Measurements from ENCODE around the gene LKAAEAR1. TPM values are rescaled to one million over a fixed set of nuclear protein-coding genes. Genes with fewer than 3 reads are reported as not detected.

The LKAAEAR1 gene
- total RNA-seq, 2 donors from 2014 or later = 3.9 TPM; not detected in 1

DNA sequence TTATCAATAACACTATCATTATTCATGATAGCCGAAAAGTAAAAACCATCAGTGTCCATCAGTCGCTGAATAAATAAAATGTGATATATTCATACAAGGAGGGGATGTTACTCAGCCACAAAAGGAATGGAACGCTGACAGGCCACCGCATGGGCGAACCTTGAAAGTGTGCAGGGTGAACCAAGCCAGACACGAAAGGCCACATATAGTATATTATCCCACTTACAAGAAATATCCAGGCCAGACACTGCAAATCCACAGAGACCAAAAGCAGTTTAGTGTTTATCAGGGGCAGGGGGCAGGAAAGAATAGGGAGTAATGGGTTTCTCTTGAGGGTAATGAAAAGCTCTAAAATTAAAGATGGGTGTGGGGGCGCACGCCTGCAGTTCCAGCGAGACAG, 40.4 kb downstream of the LKAAEAR1 start:
- Histone ChIP-seq H3K4me3 (no peak overlapping the region), H3K27me3 (peaks cover 0 to 10% of the 10 kb centered on the region in 2 donors), H3K27ac (no peak overlapping the region), H3K36me3 (replicated peaks in 1 of 2; ENCODE audit: insufficient read depth in 1 of 2, low read depth in 2 of 2) (no peaks in the 10 kb centered on the region), H3K9me3 (no peaks in the 10 kb centered on the region), H3K4me1 (peaks cover 28% of the 10 kb centered on the region)
- 82 to 83% methylated on average over 9 of the region's 9 CpGs for WGBS, 2 donors
- intact Hi-C loops (cut with DNase I) = no loop called here
- TF ChIP-seq POLR2A (IDR thresholded peaks at IDR 0.05) (no peak), CTCF (IDR thresholded peaks at IDR 0.05) (no peak)
- DNase-seq (no peak), ATAC-seq (no peak)

GRCh38 chr20:64042054-64042781, 42.0 kb downstream of the LKAAEAR1 start:
- no peak for DNase-seq
- TF ChIP-seq POLR2A (IDR thresholded peaks at IDR 0.05) (peak in 2 of 3 donors; percentile 8 to 15), CTCF (IDR thresholded peaks at IDR 0.05) (no peak)
- Histone ChIP-seq H3K9me3 (no peaks in the 10 kb centered on the region), H3K36me3 (replicated peaks in 1 of 2; ENCODE audit: insufficient read depth in 1 of 2, low read depth in 2 of 2) (no peaks in the 10 kb centered on the region), H3K4me1 (peaks cover 34% of the 10 kb centered on the region), H3K4me3 (no peak overlapping the region), H3K27me3 (peaks cover 0 to 5% of the 10 kb centered on the region in 2 donors), H3K27ac (peak overlapping the region in 2 of 4 donors; percentile 34 to 38)
- intact Hi-C loops (cut with DNase I) = no loop called here
- no peak for ATAC-seq
- 0 to 8% methylated on average over 1 to 45 of the region's 55 CpGs for WGBS, 2 donors

GRCh38 chr20:64041781-64042053, 42.5 kb downstream of the LKAAEAR1 start:
- no peak for TF ChIP-seq CTCF (IDR thresholded peaks at IDR 0.05)
- no peak for TF ChIP-seq POLR2A (IDR thresholded peaks at IDR 0.05)
- peaks cover 34% of the 10 kb centered on the region for H3K4me1 ChIP-seq
- peak overlapping the region in 1 of 4 donors; percentile 38 for H3K27ac ChIP-seq
- intact Hi-C loops (cut with DNase I) = no loop called here
- H3K4me3 ChIP-seq = no peak overlapping the region
- 20 to 57% methylated on average over 1 to 11 of the region's 11 CpGs for WGBS, 2 donors
- DNase-seq (no peak), ATAC-seq (no peak)
- H3K36me3 ChIP-seq (replicated peaks in 1 of 2; ENCODE audit: insufficient read depth in 1 of 2, low read depth in 2 of 2) = no peaks in the 10 kb centered on the region
- H3K9me3 ChIP-seq = no peaks in the 10 kb centered on the region
- peaks cover 0 to 5% of the 10 kb centered on the region in 2 donors for H3K27me3 ChIP-seq

DNA sequence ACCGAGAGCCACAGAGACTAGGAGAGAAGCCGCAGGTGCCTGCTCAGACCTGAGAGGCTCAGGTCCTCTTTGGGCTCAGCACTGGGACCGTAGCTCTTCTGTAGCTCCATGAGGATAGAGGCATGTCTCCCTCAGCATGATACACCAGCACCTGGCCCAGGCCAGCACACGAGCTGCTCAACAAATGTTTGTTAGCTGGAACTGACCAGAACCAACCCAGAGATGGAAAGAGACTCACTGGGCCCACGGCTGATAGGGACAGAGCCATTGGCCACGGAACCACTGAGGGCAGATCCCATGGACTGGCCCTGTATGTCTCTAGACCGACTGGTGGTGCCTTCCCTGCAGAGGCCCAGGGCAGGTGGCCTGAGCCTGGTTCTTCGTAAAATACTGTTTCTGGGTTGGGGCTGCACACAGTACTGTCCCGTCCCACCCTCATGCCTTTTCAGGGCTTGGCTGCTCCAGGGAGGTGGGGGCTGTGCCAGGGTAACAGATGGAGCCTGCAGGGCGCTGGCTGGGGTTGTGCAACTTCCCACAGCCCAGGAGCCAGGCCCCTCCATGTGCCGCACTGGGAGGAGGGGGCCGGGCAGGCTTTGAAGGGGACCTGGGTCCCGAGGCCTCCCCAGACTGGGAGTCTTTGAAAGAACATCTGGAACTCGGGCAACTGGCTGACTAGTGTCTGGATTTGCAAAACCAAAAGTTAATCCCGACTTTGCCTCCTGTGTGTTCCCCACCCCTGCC, 43.0 kb downstream of the LKAAEAR1 start:
- Histone ChIP-seq H3K4me3 (no peak overlapping the region), H3K9me3 (no peaks in the 10 kb centered on the region), H3K4me1 (peaks cover 34% of the 10 kb centered on the region), H3K27ac (no peak overlapping the region), H3K36me3 (replicated peaks in 1 of 2; ENCODE audit: insufficient read depth in 1 of 2, low read depth in 2 of 2) (no peaks in the 10 kb centered on the region), H3K27me3 (peaks cover 0 to 5% of the 10 kb centered on the region in 2 donors)
- ATAC-seq (no peak), DNase-seq (no peak)
- intact Hi-C loops (cut with DNase I) = no loop called here
- TF ChIP-seq POLR2A (IDR thresholded peaks at IDR 0.05) (no peak), CTCF (IDR thresholded peaks at IDR 0.05) (no peak)
- WGBS, 2 donors = 56 to 66% methylated on average over 7 to 14 of the region's 15 CpGs

Data from body of pancreas (tissue), 4 donors.